ENCODE data around the gene NRXN3.

The NRXN3 gene

DNA sequence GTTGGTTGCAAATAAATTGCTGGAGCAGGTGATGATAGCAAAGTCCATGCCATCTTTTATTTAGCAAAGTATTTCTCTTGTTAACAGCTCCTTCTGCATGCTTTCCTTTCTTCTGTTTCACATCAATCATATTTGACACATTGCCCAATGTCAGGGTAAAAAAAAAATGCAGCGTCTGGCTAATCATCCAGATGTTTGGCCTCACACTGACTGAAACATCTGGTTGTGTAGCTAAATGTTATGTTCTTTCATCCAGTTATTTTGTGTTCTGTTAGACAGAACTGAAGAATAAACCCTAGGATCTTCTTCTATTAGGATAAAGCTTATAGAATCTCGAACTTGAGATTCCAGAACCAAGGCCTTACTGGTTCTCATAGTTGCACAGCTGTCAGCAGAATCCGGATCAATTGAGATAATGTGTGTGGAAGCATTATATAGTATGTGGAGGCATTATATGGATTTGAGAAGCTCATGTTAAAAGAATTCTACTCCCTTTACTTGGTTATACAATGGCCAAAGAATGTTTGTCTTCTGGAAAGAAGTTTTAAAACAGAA lies 1182.0 kb downstream of the NRXN3 start:
- no peak for DNase-seq (ENCODE audit: extremely low spot score)
- CTCF ChIA-PET: interaction anchor here (0.6 kb wide), 2 partner anchors 18 to 1264 kb away, joined by 3 to 8 read pairs; no protein-coding TSS in a partner anchor
- TF ChIP-seq FOXM1 (IDR thresholded peaks at IDR 0.05; ENCODE audit: borderline replicate concordance) (no peak), FOXA1 (IDR thresholded peaks at IDR 0.05) (no peak), SP1 (IDR thresholded peaks at IDR 0.05) (no peak), NFRKB (IDR thresholded peaks at IDR 0.05) (no peak), ARNT (IDR thresholded peaks at IDR 0.05) (no peak), ZNF384 (IDR thresholded peaks at IDR 0.05) (no peak), ELF4 (IDR thresholded peaks at IDR 0.05) (no peak), TARDBP (IDR thresholded peaks at IDR 0.05) (no peak), CTBP1 (IDR thresholded peaks at IDR 0.05; ENCODE audit: borderline replicate concordance) (no peak), L3MBTL2 (conservative IDR thresholded peaks at IDR 0.05) (no peak), HDGF (IDR thresholded peaks at IDR 0.05; ENCODE audit: borderline replicate concordance) (no peak), LEF1 (IDR thresholded peaks at IDR 0.05; ENCODE audit: borderline replicate concordance) (no peak), SUZ12 (IDR thresholded peaks at IDR 0.05) (no peak), FOXK2 (IDR thresholded peaks at IDR 0.05) (no peak), BHLHE40 (IDR thresholded peaks at IDR 0.05; ENCODE audit: borderline replicate concordance) (no peak)
- TF ChIP-seq, protein P1, sequence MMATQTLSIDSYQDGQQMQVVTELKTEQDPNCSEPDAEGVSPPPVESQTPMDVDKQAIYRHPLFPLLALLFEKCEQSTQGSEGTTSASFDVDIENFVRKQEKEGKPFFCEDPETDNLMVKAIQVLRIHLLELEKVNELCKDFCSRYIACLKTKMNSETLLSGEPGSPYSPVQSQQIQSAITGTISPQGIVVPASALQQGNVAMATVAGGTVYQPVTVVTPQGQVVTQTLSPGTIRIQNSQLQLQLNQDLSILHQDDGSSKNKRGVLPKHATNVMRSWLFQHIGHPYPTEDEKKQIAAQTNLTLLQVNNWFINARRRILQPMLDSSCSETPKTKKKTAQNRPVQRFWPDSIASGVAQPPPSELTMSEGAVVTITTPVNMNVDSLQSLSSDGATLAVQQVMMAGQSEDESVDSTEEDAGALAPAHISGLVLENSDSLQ (IDR thresholded peaks at IDR 0.05): no peak
- POLR2A ChIA-PET: interaction anchor here (1.2 kb wide), 1 partner anchor 71 kb away, joined by 3 read pairs; no protein-coding TSS in a partner anchor

DNA sequence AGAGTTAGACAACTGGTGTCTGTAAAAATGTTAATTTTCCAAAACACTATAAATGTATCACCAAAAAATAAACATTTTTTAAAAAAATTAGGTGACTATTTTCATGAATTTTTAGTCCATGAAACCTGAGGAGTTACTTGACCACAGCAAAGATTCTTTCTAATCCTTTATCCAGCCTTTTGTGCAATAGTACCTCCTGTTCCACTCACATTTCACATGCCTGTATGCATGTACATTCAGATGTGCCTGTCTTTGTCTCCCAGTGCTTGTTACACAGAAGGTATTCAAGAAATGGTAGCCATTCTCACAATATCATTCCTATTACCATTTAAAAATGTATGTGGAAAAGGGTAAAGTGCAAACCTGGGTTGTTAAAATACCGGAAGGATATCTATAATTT lies 1184.2 kb downstream of the NRXN3 start:
- POLR2A ChIA-PET: no interaction called here
- CTCF ChIA-PET: no interaction called here
- no peak for DNase-seq (ENCODE audit: extremely low spot score)
- TF ChIP-seq SUZ12 (IDR thresholded peaks at IDR 0.05) (no peak), FOXK2 (IDR thresholded peaks at IDR 0.05) (no peak), LEF1 (IDR thresholded peaks at IDR 0.05; ENCODE audit: borderline replicate concordance) (no peak), ZNF384 (IDR thresholded peaks at IDR 0.05) (no peak), FOXM1 (IDR thresholded peaks at IDR 0.05; ENCODE audit: borderline replicate concordance) (no peak), L3MBTL2 (conservative IDR thresholded peaks at IDR 0.05) (no peak), ELF4 (IDR thresholded peaks at IDR 0.05) (no peak), HDGF (IDR thresholded peaks at IDR 0.05; ENCODE audit: borderline replicate concordance) (no peak), CTBP1 (IDR thresholded peaks at IDR 0.05; ENCODE audit: borderline replicate concordance) (no peak), ARNT (IDR thresholded peaks at IDR 0.05) (no peak), TARDBP (IDR thresholded peaks at IDR 0.05) (no peak), FOXA1 (IDR thresholded peaks at IDR 0.05) (no peak), NFRKB (IDR thresholded peaks at IDR 0.05) (no peak), SP1 (IDR thresholded peaks at IDR 0.05) (no peak), BHLHE40 (IDR thresholded peaks at IDR 0.05; ENCODE audit: borderline replicate concordance) (no peak)
- TF ChIP-seq, protein P1 (IDR thresholded peaks at IDR 0.05): no peak

DNA sequence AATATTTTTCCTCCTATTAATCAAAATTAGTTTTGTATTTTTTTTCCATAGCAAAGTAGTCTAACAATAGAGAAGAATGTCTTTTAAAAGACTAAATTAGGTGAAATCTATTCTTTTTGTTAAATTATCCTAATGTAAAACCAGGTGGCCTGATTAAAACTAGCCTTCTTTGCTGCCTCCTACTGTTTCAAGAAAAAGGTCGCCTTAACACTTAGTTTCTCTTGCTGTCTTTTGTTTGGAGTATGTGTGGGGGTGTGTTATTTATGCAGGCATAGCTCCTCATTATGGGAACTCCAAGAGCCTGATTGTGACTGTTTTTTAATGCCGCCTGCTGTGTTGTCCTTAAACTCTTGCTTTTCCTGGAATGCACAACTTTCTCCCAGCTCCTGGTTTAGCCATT lies 1185.9 kb downstream of the NRXN3 start:
- CTCF ChIA-PET: interaction anchor here (0.6 kb wide), 1 partner anchor 342 kb away, joined by 3 read pairs; no protein-coding TSS in a partner anchor
- DNase-seq (ENCODE audit: extremely low spot score): no peak

DNA sequence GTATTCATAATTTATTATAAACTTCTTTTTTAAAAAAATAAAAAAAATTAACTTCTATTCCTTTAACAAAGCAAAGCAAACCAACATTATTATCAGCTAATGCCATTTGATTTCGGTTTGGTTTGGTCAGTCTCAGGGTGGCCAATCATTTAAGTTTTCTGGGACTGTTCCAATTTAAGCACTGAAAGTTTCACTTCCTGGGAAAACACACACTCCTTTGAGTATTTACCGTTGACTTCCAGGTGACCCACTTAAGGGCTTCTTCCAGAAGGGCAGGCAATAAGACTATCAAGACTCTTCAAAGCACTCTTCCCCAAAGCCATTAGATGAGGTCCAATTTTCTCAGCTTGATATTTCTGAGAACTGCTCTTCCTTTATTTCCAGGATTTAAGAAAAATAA lies 1187.1 kb downstream of the NRXN3 start:
- DNase-seq (ENCODE audit: extremely low spot score): no peak
- ChIA-PET CTCF (interaction anchor here (0.5 kb wide), 1 partner anchor 17 kb away, joined by 3 read pairs; no protein-coding TSS in a partner anchor), POLR2A (no interaction called here)
- TF ChIP-seq FOXK2 (IDR thresholded peaks at IDR 0.05) (no peak), FOXA1 (IDR thresholded peaks at IDR 0.05) (no peak), ELF4 (IDR thresholded peaks at IDR 0.05) (no peak), FOXM1 (IDR thresholded peaks at IDR 0.05; ENCODE audit: borderline replicate concordance) (no peak), ZNF384 (IDR thresholded peaks at IDR 0.05) (no peak), ARNT (IDR thresholded peaks at IDR 0.05) (no peak), SP1 (IDR thresholded peaks at IDR 0.05) (no peak), CTBP1 (IDR thresholded peaks at IDR 0.05; ENCODE audit: borderline replicate concordance) (no peak), BHLHE40 (IDR thresholded peaks at IDR 0.05; ENCODE audit: borderline replicate concordance) (no peak), LEF1 (IDR thresholded peaks at IDR 0.05; ENCODE audit: borderline replicate concordance) (no peak), NFRKB (IDR thresholded peaks at IDR 0.05) (no peak), HDGF (IDR thresholded peaks at IDR 0.05; ENCODE audit: borderline replicate concordance) (no peak), SUZ12 (IDR thresholded peaks at IDR 0.05) (no peak), TARDBP (IDR thresholded peaks at IDR 0.05) (no peak), L3MBTL2 (conservative IDR thresholded peaks at IDR 0.05) (no peak)
- TF ChIP-seq, protein P1 (IDR thresholded peaks at IDR 0.05): no peak

More for the DNA sequence above, 1185.9 kb downstream of the NRXN3 start:
- POLR2A ChIA-PET: no interaction called here
- TF ChIP-seq SUZ12 (IDR thresholded peaks at IDR 0.05): no peak
- TF ChIP-seq HDGF (IDR thresholded peaks at IDR 0.05; ENCODE audit: borderline replicate concordance): no peak
- no peak for TF ChIP-seq BHLHE40 (IDR thresholded peaks at IDR 0.05; ENCODE audit: borderline replicate concordance)
- no peak for TF ChIP-seq CTBP1 (IDR thresholded peaks at IDR 0.05; ENCODE audit: borderline replicate concordance)
- no peak for TF ChIP-seq NFRKB (IDR thresholded peaks at IDR 0.05)
- no peak for TF ChIP-seq LEF1 (IDR thresholded peaks at IDR 0.05; ENCODE audit: borderline replicate concordance)
- no peak for TF ChIP-seq SP1 (IDR thresholded peaks at IDR 0.05)
- TF ChIP-seq ELF4 (IDR thresholded peaks at IDR 0.05): no peak

DNA sequence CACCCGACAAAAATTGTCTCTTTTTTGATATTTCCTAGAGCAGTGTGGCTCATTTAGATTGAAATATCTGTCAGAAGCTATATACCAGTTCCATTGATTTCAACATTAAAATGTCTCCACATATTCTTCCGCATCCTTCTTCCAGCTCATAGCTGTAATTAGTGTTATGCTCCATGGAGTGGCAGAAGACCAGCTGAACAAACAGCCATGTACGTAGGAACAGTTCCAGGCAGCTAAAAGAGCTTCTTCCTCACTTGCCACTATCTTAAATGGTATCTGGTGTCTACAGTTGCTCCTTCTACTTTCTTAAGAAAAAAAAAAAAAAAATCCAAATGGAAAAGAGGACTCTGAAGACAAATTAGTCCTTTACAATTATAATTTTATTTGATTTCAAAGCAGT lies 1193.1 kb downstream of the NRXN3 start:
- no peak for DNase-seq (ENCODE audit: extremely low spot score)
- TF ChIP-seq, protein P1 (IDR thresholded peaks at IDR 0.05): no peak
- TF ChIP-seq CTBP1 (IDR thresholded peaks at IDR 0.05; ENCODE audit: borderline replicate concordance) (no peak), BHLHE40 (IDR thresholded peaks at IDR 0.05; ENCODE audit: borderline replicate concordance) (no peak)
- POLR2A ChIA-PET: no interaction called here
- CTCF ChIA-PET: no interaction called here

Data from HEK293T (cell line).